Measurements from ENCODE around the gene SEPHS1. TPM values are rescaled to one million over a fixed set of nuclear protein-coding genes. Genes with fewer than 3 reads are reported as not detected.
A peak's percentile ranks its signal among the peaks of the same experiment; 100 is the strongest.

The SEPHS1 gene, protein sequence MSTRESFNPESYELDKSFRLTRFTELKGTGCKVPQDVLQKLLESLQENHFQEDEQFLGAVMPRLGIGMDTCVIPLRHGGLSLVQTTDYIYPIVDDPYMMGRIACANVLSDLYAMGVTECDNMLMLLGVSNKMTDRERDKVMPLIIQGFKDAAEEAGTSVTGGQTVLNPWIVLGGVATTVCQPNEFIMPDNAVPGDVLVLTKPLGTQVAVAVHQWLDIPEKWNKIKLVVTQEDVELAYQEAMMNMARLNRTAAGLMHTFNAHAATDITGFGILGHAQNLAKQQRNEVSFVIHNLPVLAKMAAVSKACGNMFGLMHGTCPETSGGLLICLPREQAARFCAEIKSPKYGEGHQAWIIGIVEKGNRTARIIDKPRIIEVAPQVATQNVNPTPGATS
- total RNA-seq = 10 to 100 TPM; 27.5 to 36.7 (median 31.1) TPM
- 10 to 100 TPM; 14.6 to 32.8 TPM for polyA plus RNA-seq
- long read RNA-seq, donor 1, transcript SEPHS1-201 (9 exons, 3,273 nt) = major isoform, 14 of 73 reads
- long read RNA-seq, donor 1, partial matches to known transcripts = 7 of 73 reads
- long read RNA-seq, donor 1, other reads (novel, unspliced or antisense) = 50 of 73 reads
- long read RNA-seq, donor 2, transcript SEPHS1-201 (9 exons, 3,273 nt) = major isoform, 40 of 54 reads
- long read RNA-seq, donor 2, partial matches to known transcripts = 5 of 54 reads
- long read RNA-seq, donor 2, other reads (novel, unspliced or antisense) = 7 of 54 reads
- long read RNA-seq, donor 3, transcript SEPHS1-201 (9 exons, 3,273 nt) = major isoform, 24 of 55 reads
- long read RNA-seq, donor 3, partial matches to known transcripts = 2 of 55 reads
- long read RNA-seq, donor 3, other reads (novel, unspliced or antisense) = 28 of 55 reads

DNA sequence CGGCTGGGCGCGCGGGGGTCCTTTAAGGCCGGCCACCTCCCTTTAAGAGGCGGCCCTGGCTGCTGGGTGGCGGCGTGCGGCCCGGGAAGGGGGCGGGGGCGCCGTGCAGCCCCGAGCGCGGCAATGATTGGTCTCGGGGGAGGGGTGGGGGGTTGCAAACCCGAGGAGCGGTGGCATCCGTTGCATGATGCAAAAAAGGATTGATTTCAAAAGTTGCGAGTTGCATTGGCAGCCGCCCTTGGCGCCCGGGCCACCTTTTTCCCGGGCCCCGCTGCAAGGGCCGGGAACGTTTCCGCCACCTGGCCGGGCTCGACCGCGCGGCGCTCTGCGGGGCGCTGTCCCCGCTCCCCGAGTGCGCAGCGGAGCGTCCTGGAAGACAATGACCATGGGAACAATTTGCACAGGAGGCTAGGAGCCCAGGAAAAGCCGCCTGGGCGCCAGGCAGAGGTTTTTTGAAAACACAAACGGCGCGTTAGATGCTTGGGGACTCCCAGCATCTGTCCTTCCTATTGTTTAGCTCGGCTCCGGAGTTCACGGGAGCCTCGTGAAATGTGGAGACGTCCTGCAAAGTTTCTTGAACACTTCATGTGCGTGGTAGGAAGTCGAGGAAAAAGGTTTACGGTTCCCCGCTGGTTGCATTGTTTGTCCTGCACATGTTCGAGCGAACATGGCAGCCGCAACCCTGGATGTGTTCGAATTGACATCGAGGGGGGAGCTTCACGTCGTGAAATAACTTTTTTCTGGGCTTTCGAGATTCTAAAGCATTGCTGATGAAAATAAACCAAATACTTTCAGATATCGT lies at the start of gene SEPHS1:
Gene SEPHS1 (minus strand): TSS at position 78 of the 802 bp plus-strand sequence. CDS start 3,343 bp downstream, outside the sequence.
- WGBS, 4 donors = 0 to 1% (median 0%) methylated on average over 40 to 65 of the region's 65 CpGs
- DNase-seq (peak; percentile 77 to 85 (median 78)), ATAC-seq (peak; percentile 53 to 83 (median 74))
- peaks cover 0 to 35% (median 22%) of the 10 kb centered on the region in 12 donors for H3K4me1 ChIP-seq
- peak within 1 kb of the TSS; percentile 68 to 93 (median 88) for H3K4me3 ChIP-seq
- TF ChIP-seq, protein P1, sequence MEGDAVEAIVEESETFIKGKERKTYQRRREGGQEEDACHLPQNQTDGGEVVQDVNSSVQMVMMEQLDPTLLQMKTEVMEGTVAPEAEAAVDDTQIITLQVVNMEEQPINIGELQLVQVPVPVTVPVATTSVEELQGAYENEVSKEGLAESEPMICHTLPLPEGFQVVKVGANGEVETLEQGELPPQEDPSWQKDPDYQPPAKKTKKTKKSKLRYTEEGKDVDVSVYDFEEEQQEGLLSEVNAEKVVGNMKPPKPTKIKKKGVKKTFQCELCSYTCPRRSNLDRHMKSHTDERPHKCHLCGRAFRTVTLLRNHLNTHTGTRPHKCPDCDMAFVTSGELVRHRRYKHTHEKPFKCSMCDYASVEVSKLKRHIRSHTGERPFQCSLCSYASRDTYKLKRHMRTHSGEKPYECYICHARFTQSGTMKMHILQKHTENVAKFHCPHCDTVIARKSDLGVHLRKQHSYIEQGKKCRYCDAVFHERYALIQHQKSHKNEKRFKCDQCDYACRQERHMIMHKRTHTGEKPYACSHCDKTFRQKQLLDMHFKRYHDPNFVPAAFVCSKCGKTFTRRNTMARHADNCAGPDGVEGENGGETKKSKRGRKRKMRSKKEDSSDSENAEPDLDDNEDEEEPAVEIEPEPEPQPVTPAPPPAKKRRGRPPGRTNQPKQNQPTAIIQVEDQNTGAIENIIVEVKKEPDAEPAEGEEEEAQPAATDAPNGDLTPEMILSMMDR (IDR thresholded peaks at IDR 0.05) = peak in 2 of 12 donors; percentile 21 to 28
- TF ChIP-seq POLR2A (IDR thresholded peaks at IDR 0.05) = no peak
- no peaks in the 10 kb centered on the region for H3K9me3 ChIP-seq
- intact Hi-C loops (cut with DNase I) = loop anchor here in 6 of 10 donors (1.0 to 5.0 kb wide), 4 partner anchors 46 to 186 kb away; partner anchors contain the start of genes PHYH (in 4 of the 6) and MCM10 (in 1 of the 6)
- peaks cover 0 to 23% (median 14%) of the 10 kb centered on the region in 9 donors for H3K27me3 ChIP-seq
- H3K27ac ChIP-seq = peak within 1 kb of the TSS; percentile 92 to 98 (median 95)
- peaks cover 0 to 8% (median 5%) of the 10 kb centered on the region in 9 donors for H3K36me3 ChIP-seq

DNA sequence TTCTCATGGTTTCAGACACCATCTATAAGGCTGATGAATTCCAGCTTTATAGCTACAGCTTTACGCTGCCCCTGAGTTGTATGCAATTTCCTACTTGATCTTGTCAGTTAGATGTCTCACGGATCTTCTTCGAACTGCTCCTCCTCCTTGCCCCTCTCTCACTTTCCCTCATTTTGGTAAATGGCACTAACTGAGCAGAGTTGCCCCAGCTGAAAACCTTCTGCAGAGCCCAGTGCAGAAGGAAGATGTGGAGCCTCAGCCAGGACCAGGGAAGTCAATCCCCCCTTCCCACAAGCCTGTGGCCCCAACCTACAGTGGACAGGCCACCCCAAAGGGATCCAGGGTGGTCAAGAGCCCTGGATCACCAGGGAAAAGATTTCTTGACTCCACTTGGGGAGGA lies 49.0 kb upstream of the SEPHS1 start:
- ATAC-seq = no peak
- no peak overlapping the region for H3K4me3 ChIP-seq
- no peak for TF ChIP-seq POLR2A (IDR thresholded peaks at IDR 0.05)
- TF ChIP-seq, protein P1 (IDR thresholded peaks at IDR 0.05) = no peak
- no peaks in the 10 kb centered on the region for H3K9me3 ChIP-seq
- H3K4me1 ChIP-seq = no peaks in the 10 kb centered on the region
- 94 to 97% (median 97%) methylated on average over 3 of the region's 3 CpGs for WGBS, 4 donors
- no peaks in the 10 kb centered on the region for H3K36me3 ChIP-seq
- DNase-seq = no peak
- H3K27ac ChIP-seq = no peak overlapping the region
- intact Hi-C loops (cut with DNase I) = no loop called here
- no peaks in the 10 kb centered on the region for H3K27me3 ChIP-seq

DNA sequence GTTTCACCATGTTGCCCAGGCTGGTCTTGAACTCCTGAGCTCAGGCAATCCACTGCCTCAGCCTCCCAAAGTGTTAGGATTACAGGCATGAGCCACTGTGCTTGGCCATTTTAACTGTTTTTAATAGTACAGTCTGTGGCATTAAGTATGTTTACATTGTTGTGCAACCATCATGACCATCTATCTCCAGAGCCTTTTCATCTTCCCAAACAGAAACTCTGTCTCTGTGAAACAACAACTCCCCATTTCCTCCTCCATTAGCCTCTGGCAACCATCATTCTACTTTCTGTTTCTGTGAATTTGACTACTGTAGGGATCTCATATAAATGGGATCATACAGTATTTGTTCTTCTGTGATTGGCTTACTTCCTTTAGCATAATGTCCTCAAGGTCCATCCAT lies 48.3 kb upstream of the SEPHS1 start:
- Histone ChIP-seq H3K27me3 (no peaks in the 10 kb centered on the region), H3K27ac (no peak overlapping the region), H3K9me3 (no peaks in the 10 kb centered on the region), H3K36me3 (no peaks in the 10 kb centered on the region), H3K4me1 (no peaks in the 10 kb centered on the region), H3K4me3 (no peak overlapping the region)
- DNase-seq (no peak), ATAC-seq (no peak)
- intact Hi-C loops (cut with DNase I) = no loop called here
- TF ChIP-seq, protein P1 (IDR thresholded peaks at IDR 0.05) = no peak
- no peak for TF ChIP-seq POLR2A (IDR thresholded peaks at IDR 0.05)
